Body of pancreas (tissue), 4 donors: Measurements from ENCODE around the gene GSE1.

Source experiments
- CTCF ChIP-seq, 7 experiments: fragments of 450-650 bp in 4 of 7; fragments of 200-600 bp in 3 of 7; sonication (generic) in 3 of 7; IDR thresholded peaks; one replicate each; pipeline ENCODE4 v1.5.1; 2016 to 2019; ENCODE audit warnings: antibody characterized with exemption in 7 of 7
- POLR2A ChIP-seq, 3 donors: fragments of 450-650 bp; IDR thresholded peaks; one replicate each; pipeline ENCODE4 v1.6.1; 2016; ENCODE audit warnings: antibody characterized with exemption in 3 of 3, mild to moderate bottlenecking in 2 of 3

GRCh38 chr16:85618521-85618920 is 5.4 kb downstream of the GSE1 start:
- TF ChIP-seq CTCF (IDR thresholded peaks at IDR 0.05) (no peak), POLR2A (IDR thresholded peaks at IDR 0.05) (no peak)
